Activated CD4-positive, alpha-beta T cell treated with anti-CD3 and anti-CD28 coated beads, Interleukin-2, amount 50 U/mL, for 24 hours (primary cell): ENCODE measurements around the gene FAM83B.
"Not testable (repeated sequence)": the region's sequence is repeated elsewhere in the genome, so short reads cannot be mapped to it uniquely, and the experiment has no call there.

ENCODE experiments used
- DNase-seq, 2 donors: peaks; one replicate each; pipeline ENCODE4 v3.0.0-alpha.2; 2020; ENCODE audit warnings: low read depth in 1 of 2, low spot score in 1 of 2

The FAM83B gene

DNA sequence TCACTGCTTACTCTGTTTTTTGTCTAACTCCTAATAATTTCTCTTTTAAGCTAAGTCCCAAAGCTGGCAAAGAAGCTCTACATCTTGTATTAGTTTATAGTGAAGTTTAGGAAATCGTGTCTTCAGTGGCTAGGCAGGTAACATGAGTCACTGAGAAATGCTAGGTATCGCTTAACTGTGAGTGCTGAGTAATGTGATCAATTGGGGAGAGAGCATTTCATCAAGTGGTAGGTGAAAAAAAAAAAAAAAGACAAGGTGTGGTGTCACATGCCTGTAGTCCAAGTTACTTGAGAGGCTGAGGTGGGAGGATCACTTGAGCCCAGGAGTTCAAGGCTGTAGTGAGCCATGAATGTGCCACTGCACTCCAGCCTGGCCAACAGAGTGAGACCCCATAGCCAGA, 125.3 kb downstream of the FAM83B start:
- no peak for DNase-seq

DNA sequence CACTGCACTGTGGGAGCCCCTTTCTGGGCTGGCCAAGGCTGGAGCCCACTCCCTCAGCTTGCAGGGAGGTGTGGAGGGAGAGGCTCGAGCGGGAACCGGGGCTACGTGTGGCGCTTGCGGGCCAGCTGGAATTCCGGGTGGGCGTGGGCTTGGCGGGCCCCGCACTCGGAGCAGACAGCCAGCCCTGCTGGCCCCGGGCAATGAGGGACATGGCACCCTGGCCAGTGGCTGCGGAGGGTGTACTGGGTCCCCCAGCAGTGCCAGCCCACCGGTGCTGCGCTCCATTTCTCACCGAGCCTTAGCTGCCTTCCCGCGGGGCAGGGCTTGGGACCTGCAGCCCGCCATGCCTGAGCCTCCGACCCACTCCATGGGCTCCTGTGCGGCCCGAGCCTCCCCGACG, 132.6 kb downstream of the FAM83B start:
- not testable (repeated sequence) for DNase-seq

DNA sequence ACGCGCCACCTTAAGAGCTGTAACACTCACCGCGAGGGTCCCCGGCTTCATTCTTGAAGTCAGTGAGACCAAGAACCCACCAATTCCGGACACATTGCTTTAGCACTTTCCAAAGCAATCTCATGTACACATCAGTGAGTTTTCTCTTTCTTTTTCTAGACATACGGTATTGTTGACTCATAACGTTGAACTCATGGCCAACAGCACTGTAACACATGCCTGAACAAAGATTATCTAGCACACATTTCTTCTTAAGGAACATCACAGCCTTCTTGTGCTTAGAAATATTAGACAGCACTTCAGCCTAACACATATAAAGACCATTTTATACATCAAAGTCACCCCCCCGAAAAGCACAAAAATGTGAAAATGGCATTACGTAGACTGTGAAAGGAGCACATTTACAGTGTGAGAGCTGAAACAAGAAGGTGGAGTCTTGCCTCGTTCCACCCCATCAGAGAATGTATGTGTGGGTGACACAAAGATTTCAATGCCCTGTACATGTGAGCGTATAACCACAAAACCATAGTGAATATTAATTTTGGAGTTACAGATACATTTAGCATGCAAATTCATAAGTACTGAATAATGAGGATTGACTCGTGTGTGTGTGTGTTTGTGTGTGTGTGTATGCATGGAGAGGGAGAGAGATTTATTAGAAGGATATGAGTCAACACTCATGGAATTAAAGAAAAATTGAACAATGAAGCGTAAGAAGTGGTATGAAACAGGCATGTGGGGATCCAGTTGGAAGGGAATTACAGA, 134.1 kb downstream of the FAM83B start:
- no peak for DNase-seq

DNA sequence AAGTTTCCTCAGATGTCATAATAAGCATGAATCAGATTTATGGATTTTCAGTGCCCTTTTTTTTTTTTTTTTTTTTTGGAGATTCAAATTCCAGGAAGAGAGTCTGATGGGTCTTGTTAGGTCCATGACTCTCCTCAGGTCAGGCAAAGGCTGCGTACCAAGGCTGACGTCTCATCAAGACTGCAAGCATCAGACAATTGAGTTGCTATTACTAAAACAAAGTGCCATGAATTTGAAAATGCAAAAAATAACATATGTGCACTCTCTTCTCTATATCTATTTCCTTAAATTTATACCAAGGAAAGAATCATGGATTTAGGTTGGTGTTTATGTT, 134.7 kb downstream of the FAM83B start:
- no peak for DNase-seq

DNA sequence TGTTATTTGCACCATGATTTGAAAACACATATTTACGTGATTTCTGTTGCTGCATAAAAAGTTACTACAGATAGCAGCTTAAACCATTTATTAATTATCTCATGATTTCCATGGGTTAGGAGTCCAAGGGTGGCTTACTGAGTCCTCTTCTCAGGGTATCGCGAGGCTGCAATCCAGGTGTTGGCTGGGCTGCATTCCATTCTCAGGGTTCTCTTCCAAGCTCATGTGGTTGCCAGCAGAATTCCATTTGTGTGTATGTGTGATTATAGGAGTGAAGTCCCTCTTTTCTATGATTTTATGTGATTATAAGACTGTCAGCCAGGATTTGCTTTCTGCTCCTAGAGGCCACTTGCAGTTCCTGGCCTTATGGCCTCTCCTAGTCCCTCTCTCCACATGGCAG, 135.1 kb downstream of the FAM83B start:
- DNase-seq: no peak

DNA sequence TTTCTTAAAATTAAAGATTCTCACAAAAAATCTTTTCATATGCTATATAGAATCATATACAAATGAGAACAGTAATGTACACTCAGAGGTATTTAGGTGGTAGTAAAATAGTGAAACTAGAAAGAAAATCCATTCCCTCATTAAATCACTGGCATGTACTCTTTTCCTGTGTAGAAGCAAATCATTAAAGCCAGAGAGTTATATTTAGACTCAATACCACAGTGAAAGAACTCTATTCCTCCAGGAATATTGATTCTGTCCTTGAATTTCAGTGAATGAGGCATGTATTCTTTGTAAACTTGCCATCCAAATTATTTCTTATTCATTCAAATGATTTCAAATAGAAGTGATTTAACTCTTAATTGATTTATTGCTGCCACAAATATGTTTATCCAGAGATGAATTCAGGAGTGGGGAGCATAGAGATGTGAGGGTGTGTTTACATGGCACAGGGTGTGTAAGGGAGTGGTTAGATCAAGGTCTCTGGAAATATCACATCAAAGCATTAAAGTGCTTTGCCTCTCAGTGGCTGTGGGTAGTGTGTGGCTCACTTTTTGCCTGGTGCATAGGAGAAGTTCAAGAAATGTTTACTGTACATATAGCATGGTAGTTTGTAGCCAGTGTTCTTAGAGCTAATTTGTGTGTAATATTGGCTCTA, 141.2 kb downstream of the FAM83B start:
- DNase-seq: no peak

DNA sequence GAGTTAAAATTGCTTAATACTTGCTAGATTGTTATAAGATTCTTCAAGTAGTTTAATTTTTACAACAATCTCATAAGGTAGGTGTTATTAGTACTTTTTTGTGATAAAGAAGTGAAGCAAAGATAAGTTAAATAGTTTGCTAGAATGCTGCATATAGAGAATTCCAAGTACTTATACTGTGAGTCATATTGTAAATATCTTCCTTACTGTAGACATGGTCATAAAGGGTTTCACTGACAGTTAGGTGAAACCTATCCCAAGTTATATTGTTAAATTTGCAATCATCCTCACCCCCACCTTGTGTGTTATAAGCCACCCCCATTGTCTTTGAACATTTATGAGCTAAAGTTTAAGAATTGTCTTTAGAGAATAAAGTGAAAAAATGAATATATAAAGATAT, 142.0 kb downstream of the FAM83B start:
- DNase-seq: no peak

DNA sequence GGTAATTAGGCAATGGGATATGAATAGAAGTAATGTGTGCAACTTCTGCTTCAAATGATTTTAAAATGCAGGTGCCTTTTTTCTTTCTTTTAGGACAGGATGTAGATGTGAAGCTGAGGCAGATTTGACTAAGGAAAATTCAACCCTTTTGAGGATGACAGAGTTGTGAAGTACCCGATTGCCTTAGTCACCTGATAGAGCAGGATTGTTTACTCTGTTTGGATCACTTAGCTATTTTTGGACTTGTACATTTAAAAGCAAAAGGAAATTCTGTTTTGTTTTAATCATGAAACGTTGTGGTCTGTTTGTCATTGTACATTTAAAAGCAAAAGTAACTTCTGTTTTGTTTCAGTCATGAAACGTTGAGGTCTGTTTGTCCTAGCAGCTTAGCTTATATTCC, 143.4 kb downstream of the FAM83B start:
- no peak for DNase-seq
